SJCRH30 (cell line): ENCODE data around the gene RMND5B. TPM values are rescaled to one million over a fixed set of nuclear protein-coding genes. Genes with fewer than 3 reads are reported as not detected.
A peak's percentile ranks its signal among the peaks of the same experiment; 100 is the strongest.
"Not testable (repeated sequence)": the region's sequence is repeated elsewhere in the genome, so short reads cannot be mapped to it uniquely, and the experiment has no call there.

ENCODE experiments used
- DNase-seq, 2 experiments: peaks; one replicate each; pipeline ENCODE4 v3.0.0-alpha.2; 2015 to 2020
- H3K27ac ChIP-seq: fragments of 250-450 bp; sonication (Bioruptor Pico); 2 replicates; pipeline ENCODE4 v1.5.1; 2020; ENCODE audit warnings: mild to moderate bottlenecking, moderate library complexity
- H3K27me3 ChIP-seq: fragments of 250-450 bp; sonication (Bioruptor Pico); 2 replicates; pipeline ENCODE4 v1.5.1; 2020; ENCODE audit warnings: mild to moderate bottlenecking, moderate library complexity
- H3K36me3 ChIP-seq: fragments of 250-450 bp; sonication (Bioruptor Pico); 2 replicates; pipeline ENCODE4 v1.5.1; 2020; ENCODE audit warnings: mild to moderate bottlenecking, moderate library complexity
- H3K4me1 ChIP-seq: fragments of 250-450 bp; sonication (Bioruptor Pico); 2 replicates; pipeline ENCODE4 v1.5.1; 2020; ENCODE audit warnings: mild to moderate bottlenecking, moderate library complexity
- H3K4me3 ChIP-seq: fragments of 250-450 bp; sonication (Bioruptor Pico); 2 replicates; pipeline ENCODE4 v1.5.1; 2020; ENCODE audit warnings: mild to moderate bottlenecking, moderate library complexity
- H3K9me3 ChIP-seq: fragments of 250-450 bp; sonication (Bioruptor Pico); replicated peaks from 2 replicates; pipeline ENCODE4 v1.5.1; 2020; ENCODE audit warnings: mild to moderate bottlenecking, moderate library complexity
- total RNA-seq: library from RNA; depleted of rRNA; stranded (reverse); fragments of >200 nt; shearing (Covaris generic); gene quantifications from 2 replicates; pipeline ENCODE4 v1.2.3, GENCODE V29; 2014; rRNA removed

The RMND5B gene
- total RNA-seq, 1 experiment from 2014 or later, result 24.6 TPM

DNA sequence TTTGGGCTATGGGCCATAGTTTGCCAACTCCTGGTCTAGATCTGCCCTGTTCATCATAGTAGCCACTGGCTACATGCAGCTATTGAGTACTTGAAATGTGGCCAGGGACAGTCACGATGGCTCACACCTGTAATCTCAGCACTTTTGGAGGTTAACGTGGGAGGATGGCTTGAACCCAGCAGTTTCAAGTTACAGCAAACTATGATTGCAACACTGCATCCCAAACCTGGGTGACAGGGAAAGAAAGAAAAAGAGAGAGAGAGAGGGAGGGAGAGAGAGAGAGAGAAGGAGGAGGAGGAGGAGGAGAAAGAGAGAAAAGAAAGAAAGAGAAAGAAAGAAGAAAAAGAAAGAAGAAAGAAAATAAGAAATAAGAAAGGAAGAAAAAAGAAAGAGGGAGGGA lies 61.4 kb downstream of the RMND5B start:
- no peak overlapping the region for H3K4me3 ChIP-seq
- 0 out of 2 replicates have a peak, but pooled peaks cover 3% of the 10 kb centered on the region for H3K27me3 ChIP-seq

DNA sequence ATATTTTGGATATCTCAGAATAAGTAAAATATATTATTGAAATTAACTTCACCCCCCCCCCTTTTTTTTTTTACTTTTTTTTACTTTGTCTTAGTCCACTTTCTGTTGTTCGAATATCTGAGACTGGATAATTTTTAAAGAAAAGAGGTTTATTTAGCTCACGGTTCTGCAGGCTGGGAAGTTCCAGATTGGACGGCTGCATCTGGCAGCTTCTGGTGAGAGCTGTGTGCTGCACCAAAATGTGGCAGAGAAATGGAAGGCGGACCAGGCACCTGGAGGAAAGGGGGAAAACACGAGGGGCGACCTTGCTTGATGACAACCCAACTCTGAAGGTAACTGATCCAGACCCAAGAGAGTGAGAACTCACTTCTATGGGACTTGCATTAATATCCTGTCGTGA lies 62.0 kb downstream of the RMND5B start:
- H3K4me3 ChIP-seq, result no peak overlapping the region
- no peak for DNase-seq
- 0 out of 2 replicates have a peak, but pooled peaks cover 3% of the 10 kb centered on the region for H3K27me3 ChIP-seq
- H3K4me1 ChIP-seq, result no peaks in the 10 kb centered on the region
- H3K9me3 ChIP-seq, result no peaks in the 10 kb centered on the region
- no peak overlapping the region for H3K27ac ChIP-seq
- no peaks in the 10 kb centered on the region for H3K36me3 ChIP-seq

More for the DNA sequence above, 61.4 kb downstream of the RMND5B start:
- no peak for DNase-seq
- Histone ChIP-seq H3K36me3 (no peaks in the 10 kb centered on the region), H3K27ac (no peak overlapping the region), H3K9me3 (no peaks in the 10 kb centered on the region), H3K4me1 (no peaks in the 10 kb centered on the region)

DNA sequence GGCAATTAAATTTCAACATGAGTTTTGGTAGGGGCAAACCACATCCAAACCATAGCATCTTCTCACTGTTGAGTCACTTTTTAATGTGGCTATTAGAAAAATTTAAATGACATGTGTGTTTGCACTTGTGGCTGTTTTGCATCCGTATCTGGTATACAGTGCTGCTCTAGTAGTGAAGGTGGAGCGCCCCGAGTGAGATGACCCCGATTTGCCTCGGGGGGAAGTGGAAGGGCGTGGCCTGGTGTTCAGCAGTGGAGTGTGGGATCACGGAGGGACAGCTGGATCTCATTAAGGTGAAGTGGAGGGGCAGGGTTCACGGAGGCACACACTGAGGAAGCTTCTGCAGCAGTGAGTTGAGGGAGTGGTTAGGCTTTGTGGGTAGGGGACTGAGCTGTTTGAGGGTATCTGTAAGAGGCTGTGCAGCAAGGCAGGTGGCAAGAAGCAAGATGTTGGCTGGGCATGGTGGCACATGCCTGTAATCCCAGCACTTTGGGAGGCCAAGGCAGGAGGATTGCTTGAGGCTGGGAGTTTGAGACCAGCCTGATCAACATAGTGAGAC lies 62.5 kb downstream of the RMND5B start:
- no peaks in the 10 kb centered on the region for H3K4me1 ChIP-seq
- H3K27ac ChIP-seq, result no peak overlapping the region
- H3K4me3 ChIP-seq, result no peak overlapping the region
- H3K36me3 ChIP-seq, result no peaks in the 10 kb centered on the region
- no peak for DNase-seq
- H3K27me3 ChIP-seq, result 0 out of 2 replicates have a peak, but pooled peaks cover 3% of the 10 kb centered on the region
- no peaks in the 10 kb centered on the region for H3K9me3 ChIP-seq

DNA sequence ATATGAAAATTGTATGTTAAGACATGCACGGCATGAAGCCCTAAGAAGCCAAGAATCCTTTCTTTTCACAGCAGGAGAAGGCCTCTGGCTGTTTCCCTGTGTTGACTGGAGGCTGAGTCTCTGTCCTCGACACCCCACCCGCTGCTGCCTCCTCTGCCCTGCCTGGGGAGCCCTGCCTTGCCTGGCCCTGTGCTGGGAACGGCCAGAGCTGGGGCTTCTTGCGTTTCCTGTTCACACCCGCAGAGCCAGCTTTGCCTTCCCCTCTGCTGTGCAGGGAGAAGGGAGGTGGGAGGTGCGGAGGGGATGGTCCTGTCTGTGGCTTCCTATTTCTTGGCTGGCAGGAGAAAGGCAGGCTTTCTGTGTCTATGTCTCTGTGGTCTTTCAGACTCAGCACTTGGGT lies 63.2 kb downstream of the RMND5B start:
- 0 out of 2 replicates have a peak, but pooled peaks cover 3% of the 10 kb centered on the region for H3K27me3 ChIP-seq
- no peaks in the 10 kb centered on the region for H3K9me3 ChIP-seq
- H3K36me3 ChIP-seq, result no peaks in the 10 kb centered on the region
- H3K27ac ChIP-seq, result no peak overlapping the region
- no peak overlapping the region for H3K4me3 ChIP-seq
- DNase-seq, result no peak
- H3K4me1 ChIP-seq, result no peaks in the 10 kb centered on the region

DNA sequence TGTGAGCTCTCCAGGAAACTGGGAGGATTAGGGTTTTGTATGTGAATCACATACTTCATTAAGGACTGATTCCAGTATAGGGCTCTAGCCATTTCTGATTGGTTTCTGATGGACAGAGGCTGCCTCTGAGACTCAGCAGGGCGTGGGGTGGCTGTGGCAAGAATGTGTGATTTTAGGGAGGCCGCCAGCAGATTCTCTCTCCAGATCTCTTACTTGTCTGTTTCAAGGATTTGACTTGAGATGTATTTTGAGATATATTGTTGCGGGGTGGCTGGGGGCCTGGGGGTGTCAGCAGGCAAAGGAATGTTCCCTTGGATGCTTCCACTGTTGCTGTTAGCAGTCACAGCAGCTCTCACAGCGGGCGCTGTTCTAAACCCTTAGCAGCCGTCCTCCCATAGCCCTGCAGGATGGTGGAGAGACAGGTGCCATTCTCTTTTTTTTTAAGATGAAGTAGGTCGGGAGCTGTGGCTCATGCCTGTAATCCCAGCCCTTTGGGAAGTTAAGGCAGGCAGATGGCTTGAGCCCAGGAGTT lies 65.5 kb downstream of the RMND5B start:
- Histone ChIP-seq H3K9me3 (no peaks in the 10 kb centered on the region), H3K36me3 (no peaks in the 10 kb centered on the region), H3K4me3 (no peak overlapping the region), H3K27ac (no peak overlapping the region), H3K4me1 (no peaks in the 10 kb centered on the region), H3K27me3 (0 out of 2 replicates have a peak, but pooled peaks cover 3% of the 10 kb centered on the region)
- peak in 1 of 2 experiments; percentile 9 for DNase-seq

DNA sequence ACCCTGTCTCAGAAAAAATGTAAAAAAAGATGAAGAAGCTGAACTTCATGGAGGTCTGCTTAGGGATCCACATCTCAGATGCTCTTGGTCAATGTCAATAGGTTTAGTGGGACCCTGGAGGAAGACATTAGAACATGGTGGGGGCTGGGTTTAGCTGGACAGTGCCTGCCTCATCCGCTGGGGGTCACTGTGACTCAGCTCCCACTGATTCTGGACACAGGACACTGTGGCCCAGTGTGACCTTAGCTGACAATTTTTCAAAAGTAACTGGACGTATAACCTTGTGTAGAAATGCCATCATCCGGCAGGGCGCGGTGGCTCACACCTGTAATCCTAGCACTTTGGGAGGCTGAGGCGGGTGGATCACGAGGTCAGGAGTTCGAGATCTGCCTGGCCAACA lies 66.2 kb downstream of the RMND5B start:
- Histone ChIP-seq H3K9me3 (no peaks in the 10 kb centered on the region), H3K36me3 (no peaks in the 10 kb centered on the region), H3K4me3 (no peak overlapping the region), H3K4me1 (no peaks in the 10 kb centered on the region; the same call in 1 of the 2 replicates), H3K27me3 (0 out of 2 replicates have a peak, but pooled peaks cover 3% of the 10 kb centered on the region), H3K27ac (no peak overlapping the region)
- DNase-seq, result peak in 1 of 2 experiments; percentile 14

DNA sequence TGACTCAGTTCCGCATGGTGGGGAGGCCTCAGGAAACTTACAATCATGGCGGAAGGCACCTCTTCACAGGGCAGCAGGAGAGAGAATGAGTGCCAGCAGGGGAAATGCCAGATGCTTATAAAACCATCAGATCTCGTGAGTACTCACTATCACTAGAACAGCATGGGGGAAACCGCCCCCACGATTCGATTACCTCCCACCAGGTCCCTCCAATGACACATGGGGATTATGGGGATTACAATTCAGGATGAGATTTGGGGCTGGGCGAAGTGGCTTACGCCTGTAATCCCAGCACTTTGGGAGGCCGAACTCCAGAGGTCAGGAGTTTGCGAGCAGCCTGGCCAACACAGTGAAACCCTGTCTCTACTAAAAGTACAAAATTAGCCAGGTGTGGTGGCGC lies 67.3 kb downstream of the RMND5B start:
- not testable (repeated sequence) for H3K9me3 ChIP-seq, DNase-seq, H3K27me3 ChIP-seq, H3K4me3 ChIP-seq, H3K36me3 ChIP-seq, H3K27ac ChIP-seq, H3K4me1 ChIP-seq

DNA sequence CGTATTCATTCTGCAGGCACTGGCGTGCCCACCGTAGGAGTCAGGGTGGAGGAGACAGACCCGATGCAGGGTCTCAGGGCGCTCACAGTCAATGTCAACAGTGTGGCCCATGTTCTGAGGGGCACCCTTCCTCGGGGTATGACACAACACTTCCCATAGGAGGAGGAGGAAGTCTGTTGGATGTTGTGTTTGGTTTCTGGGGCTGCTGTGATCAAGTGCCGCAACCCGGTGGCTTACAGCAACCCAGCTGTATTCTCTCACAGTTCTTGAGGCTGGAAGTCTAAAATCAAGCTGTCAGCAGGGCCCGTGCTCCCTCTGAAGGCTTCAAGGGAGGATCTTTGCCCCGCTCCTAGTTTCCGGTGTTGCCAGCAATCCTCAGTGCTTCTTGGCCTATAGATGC lies 67.9 kb downstream of the RMND5B start:
- no peak for DNase-seq
- 0 out of 2 replicates have a peak, but pooled peaks cover 3% of the 10 kb centered on the region for H3K27me3 ChIP-seq

DNA sequence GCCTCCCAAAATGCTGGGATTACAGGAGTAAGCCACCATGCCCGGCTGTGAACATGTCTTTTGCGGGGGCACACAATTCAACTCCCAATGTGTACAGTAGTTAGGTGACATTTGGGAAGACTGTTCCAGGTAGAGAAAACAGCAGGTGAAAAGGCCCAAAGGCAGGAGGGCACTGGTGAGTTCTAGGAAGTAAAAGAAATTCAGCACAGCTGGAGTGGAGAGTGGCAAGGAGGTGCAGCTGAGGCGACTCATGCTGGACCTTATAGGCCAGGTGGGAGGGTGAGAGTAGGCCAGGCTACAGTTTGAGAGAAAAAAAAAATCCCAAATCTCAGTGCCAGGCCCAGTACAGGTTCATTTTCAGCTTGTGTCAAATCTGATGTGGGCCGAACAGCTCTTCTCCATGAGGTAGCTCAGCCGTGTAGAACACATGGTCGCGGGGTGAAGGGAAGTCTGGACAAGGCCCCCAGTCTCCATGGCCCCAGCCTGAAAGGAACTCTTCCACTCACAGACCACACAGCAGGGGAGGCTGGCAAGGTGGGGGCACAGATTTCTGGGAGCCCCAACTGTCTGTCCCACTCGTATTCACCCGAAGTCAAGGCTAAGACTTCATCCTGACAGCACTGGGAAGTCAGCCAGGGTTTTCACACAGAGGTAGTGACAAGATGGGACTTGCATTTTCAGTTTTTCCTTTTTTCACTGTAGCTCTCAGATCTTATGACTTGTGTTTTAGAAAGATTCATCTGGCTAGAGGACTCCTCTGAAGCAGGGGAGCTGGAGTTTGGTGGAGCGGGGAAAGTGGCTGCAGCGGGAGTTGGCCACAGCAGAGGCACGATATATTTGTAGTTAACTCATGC lies 69.0 kb downstream of the RMND5B start:
- DNase-seq, result no peak
- no peaks in the 10 kb centered on the region for H3K9me3 ChIP-seq
- 0 out of 2 replicates have a peak, but pooled peaks cover 3% of the 10 kb centered on the region for H3K27me3 ChIP-seq
- no peaks in the 10 kb centered on the region; the same call in 1 of the 2 replicates for H3K4me1 ChIP-seq
- H3K4me3 ChIP-seq, result no peak overlapping the region
- no peaks in the 10 kb centered on the region for H3K36me3 ChIP-seq
- H3K27ac ChIP-seq, result no peak overlapping the region

More for the DNA sequence above, 67.9 kb downstream of the RMND5B start:
- no peaks in the 10 kb centered on the region for H3K36me3 ChIP-seq
- H3K9me3 ChIP-seq, result no peaks in the 10 kb centered on the region
- no peak overlapping the region for H3K27ac ChIP-seq
- no peak overlapping the region for H3K4me3 ChIP-seq
- H3K4me1 ChIP-seq, result no peaks in the 10 kb centered on the region; the same call in 1 of the 2 replicates

Other genes with a start within 250 kb of the RMND5B start
- gene PROP1, start 134.8 kb upstream of the RMND5B start, total RNA-seq, result 0.28 and 0.84 TPM in 2 replicates
- gene N4BP3, start 17.5 kb upstream of the RMND5B start, total RNA-seq, result 43.8 and 45.8 TPM in 2 replicates
- gene NHP2, start 22.9 kb downstream of the RMND5B start, total RNA-seq, result 277 and 303 TPM in 2 replicates
- gene GMCL2, start 56.4 kb downstream of the RMND5B start, total RNA-seq, result not detected in 2 replicates
- gene HNRNPAB, start 73.5 kb downstream of the RMND5B start, total RNA-seq, result 244 and 266 TPM in 2 replicates
- gene PHYKPL, start 101.8 kb downstream of the RMND5B start, total RNA-seq, result 16.0 and 21.2 TPM in 2 replicates